ENCODE measurements around the gene RIPOR3.
"Not testable (repeated sequence)": the region's sequence is repeated elsewhere in the genome, so short reads cannot be mapped to it uniquely, and the experiment has no call there.

RIPOR3 gene

DNA sequence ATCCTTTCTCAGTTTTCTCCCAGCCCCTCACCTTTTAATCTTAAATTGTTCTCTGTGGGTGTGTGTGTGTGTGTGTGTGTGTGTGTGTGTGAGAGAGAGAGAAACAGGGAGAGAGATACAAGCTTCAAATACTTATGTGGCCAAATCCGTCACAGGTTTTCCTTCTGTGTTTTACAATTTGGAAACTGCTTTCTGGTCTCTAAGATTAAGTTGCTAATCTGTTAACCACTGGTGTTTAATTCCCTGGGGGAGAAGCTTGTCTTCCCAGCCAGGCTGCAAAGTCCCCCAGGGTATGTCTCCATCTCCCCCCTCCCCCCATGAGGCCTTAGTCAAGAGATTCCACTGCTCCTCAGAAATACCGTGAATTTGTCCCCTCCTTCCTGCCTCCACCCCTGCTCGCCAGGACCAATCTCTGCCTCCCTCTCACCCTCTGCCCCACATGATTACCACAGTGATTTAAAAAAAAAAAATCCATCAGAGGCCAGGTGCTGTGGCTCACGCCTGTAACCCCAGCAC lies 49.0 kb downstream of the RIPOR3 start:
- H3K36me3 Mint-ChIP-seq (ENCODE audit: insufficient read depth), result no peaks in the 10 kb centered on the region
- DNase-seq (ENCODE audit: low spot score in 2 of 2) (no peak), ATAC-seq (replicated peaks; ENCODE audit: extremely low read depth, poor library complexity, severe bottlenecking) (no peak)
- no peaks in the 10 kb centered on the region for H3K9me3 Mint-ChIP-seq
- no peak overlapping the region for H3K27ac Mint-ChIP-seq (ENCODE audit: low read depth)
- no peak overlapping the region for H3K4me3 Mint-ChIP-seq
- H3K27me3 Mint-ChIP-seq, result peaks cover 14% of the 10 kb centered on the region
- no peaks in the 10 kb centered on the region for H3K4me1 Mint-ChIP-seq

DNA sequence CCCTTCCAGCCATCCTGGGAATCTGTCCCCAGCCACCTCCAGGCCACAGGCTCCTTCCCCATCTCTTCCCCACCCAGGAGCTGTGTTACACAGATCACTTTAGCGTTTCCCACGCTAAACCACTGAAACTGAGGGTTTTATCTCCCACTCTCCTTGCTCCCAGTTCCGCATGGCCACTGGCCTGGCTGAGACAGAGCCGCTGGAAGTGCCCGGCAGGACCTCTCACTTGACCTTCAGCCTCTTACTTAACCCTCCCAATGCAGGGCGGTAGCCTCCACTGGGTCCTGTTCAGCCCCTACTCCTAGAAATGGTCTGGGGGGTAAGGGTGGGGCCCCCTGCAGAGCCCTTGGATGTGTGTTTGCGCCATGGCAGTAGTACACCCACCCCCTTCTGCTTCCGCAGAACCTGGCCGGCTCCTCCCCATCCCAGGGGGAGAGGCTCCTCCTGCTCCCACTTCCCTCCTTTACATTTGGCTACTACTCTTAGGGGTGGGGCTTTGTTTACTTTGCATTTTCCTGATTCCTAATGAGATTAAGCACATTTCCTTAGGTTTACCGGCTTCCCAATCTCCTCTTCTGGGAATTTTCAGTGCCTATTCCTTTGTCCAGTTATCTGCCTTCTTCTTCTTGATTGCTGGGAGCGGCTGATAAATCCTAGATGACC lies 49.6 kb downstream of the RIPOR3 start:
- H3K36me3 Mint-ChIP-seq (ENCODE audit: insufficient read depth); H3K9me3 Mint-ChIP-seq; H3K27ac Mint-ChIP-seq (ENCODE audit: low read depth); ATAC-seq (replicated peaks; ENCODE audit: extremely low read depth, poor library complexity, severe bottlenecking); DNase-seq (ENCODE audit: low spot score in 2 of 2); H3K4me3 Mint-ChIP-seq; H3K4me1 Mint-ChIP-seq: not testable (repeated sequence)
- H3K27me3 Mint-ChIP-seq, result peaks cover 14% of the 10 kb centered on the region

DNA sequence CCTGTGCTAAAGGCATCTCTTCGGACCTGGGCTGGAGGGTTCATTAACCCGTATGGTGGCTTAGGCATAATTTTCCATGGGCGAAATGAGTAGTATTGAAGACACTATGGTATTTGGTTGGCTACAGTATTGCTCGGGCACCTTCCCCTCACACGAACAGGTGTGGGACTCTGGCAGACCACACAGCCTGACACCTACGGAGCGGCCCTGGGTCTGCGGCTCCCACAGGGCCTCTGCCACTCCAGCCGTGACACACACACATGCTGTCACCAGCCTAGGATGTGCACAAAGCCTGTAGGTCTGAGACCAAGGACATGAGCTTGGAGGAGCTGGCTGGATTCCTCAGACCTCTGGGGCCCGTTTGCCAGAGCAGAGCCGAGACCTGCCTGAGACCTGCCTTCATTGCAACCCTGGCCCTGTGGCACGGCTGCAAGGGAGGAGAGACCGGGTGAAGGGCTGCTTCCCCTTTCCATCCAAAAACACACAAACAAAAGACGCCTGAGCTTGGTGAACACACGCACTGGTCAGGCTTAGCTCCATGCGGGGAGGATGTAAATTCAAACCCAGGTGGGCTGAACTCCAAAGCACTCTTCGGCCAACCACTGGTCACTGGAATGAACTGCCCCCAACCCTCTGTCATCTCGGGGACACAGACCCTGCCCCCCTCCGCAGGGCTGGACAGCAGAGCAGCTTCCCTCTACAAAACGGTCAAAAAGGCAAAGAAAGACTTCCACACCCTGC lies 51.2 kb downstream of the RIPOR3 start:
- H3K9me3 Mint-ChIP-seq; H3K27ac Mint-ChIP-seq (ENCODE audit: low read depth); H3K36me3 Mint-ChIP-seq (ENCODE audit: insufficient read depth); ATAC-seq (replicated peaks; ENCODE audit: extremely low read depth, poor library complexity, severe bottlenecking); H3K4me1 Mint-ChIP-seq; H3K4me3 Mint-ChIP-seq; DNase-seq (ENCODE audit: low spot score in 2 of 2): not testable (repeated sequence)
- peaks cover 21% of the 10 kb centered on the region for H3K27me3 Mint-ChIP-seq

DNA sequence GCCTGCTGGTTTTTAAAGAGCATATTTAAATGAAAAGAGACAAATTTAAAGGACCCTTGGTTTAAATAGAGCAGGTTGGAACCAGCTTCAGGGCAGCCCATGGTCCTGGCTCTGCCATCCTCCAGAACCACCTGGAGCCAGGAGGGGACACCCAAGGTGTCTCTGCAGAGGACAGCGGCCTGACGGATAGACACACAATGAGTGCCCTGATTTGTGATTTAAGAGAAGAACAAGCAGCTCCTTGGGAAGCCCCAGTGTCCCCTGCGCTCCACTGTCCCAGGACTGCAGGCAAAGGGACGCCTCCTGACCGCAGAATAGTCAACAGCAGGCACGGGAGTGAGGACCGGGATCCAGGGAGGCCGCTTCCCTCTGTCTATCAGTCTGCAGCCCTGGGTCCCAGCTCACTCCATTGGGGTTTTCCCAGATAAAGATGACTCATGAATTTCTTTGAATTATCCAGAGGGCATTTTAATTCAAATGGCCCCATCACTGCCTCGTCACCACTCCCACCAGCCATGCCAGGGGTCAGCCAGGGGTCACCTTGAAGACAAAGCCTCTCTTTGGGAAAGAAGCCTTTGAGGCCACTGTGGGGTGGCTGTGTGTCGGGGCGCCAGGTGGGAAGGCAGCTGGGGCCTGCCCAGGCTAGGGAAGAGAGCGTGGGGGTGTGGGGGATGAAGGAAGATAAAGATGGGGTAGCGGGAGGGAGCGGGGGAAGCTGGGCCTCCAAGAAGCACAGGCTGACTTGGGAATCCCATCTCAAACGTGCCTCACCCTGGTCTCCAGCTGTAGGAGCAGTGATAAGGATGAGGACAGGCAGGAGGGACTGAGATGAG lies 53.1 kb downstream of the RIPOR3 start:
- not testable (repeated sequence) for H3K4me1 Mint-ChIP-seq; H3K27ac Mint-ChIP-seq (ENCODE audit: low read depth); ATAC-seq (replicated peaks; ENCODE audit: extremely low read depth, poor library complexity, severe bottlenecking); H3K4me3 Mint-ChIP-seq; DNase-seq (ENCODE audit: low spot score in 2 of 2); H3K9me3 Mint-ChIP-seq; H3K36me3 Mint-ChIP-seq (ENCODE audit: insufficient read depth)
- peaks cover 23% of the 10 kb centered on the region for H3K27me3 Mint-ChIP-seq

DNA sequence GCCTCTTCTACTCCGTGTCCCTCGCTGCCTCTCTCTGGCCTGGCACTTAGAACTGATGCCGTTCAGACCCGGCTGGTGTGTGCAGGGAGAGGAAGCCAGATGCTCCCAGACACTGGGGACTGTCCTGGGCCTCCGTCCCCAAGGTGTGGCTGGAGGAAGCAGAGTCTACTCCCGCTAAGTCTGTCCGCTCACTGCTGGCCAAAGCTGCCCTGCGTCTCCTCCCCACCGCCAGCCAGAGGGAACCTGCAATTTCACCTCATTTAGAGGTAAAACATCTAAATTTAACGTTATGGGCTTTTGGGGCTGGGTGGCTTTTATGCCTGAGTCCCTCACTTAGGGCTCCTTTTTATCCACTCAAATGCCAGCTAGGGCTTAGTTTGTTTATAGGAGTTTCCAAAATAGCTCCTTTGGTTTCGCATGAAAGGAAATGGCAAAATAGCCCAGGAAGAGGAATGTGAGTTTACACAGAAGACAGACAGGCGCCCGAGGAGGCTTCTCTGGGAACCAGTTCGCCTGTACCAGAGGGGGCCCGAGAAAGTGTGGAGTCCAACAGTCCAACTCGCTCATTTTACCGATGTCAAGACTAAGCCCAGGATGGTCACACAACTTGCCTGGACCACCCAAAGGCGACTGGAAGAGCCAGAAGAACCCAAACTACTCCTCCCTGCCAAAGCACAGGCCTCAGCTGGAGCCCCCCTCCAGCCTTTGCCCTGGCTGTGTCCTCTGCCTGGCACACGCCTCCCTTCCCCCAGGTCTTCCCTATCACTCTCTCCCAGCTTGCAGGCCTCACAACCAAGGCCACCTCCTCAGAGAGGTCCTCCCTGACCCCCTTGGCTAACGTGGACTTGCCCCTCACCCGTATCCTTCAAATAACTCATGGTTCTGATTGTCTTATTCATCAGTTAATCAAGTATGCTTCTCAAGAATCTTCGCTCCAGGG lies 54.5 kb downstream of the RIPOR3 start:
- Mint-ChIP-seq H3K27ac (ENCODE audit: low read depth) (no peak overlapping the region), H3K27me3 (peaks cover 16% of the 10 kb centered on the region), H3K36me3 (ENCODE audit: insufficient read depth) (no peaks in the 10 kb centered on the region), H3K4me3 (no peak overlapping the region), H3K4me1 (no peaks in the 10 kb centered on the region), H3K9me3 (no peaks in the 10 kb centered on the region)
- ATAC-seq (replicated peaks; ENCODE audit: extremely low read depth, poor library complexity, severe bottlenecking) (no peak), DNase-seq (ENCODE audit: low spot score in 2 of 2) (no peak)

DNA sequence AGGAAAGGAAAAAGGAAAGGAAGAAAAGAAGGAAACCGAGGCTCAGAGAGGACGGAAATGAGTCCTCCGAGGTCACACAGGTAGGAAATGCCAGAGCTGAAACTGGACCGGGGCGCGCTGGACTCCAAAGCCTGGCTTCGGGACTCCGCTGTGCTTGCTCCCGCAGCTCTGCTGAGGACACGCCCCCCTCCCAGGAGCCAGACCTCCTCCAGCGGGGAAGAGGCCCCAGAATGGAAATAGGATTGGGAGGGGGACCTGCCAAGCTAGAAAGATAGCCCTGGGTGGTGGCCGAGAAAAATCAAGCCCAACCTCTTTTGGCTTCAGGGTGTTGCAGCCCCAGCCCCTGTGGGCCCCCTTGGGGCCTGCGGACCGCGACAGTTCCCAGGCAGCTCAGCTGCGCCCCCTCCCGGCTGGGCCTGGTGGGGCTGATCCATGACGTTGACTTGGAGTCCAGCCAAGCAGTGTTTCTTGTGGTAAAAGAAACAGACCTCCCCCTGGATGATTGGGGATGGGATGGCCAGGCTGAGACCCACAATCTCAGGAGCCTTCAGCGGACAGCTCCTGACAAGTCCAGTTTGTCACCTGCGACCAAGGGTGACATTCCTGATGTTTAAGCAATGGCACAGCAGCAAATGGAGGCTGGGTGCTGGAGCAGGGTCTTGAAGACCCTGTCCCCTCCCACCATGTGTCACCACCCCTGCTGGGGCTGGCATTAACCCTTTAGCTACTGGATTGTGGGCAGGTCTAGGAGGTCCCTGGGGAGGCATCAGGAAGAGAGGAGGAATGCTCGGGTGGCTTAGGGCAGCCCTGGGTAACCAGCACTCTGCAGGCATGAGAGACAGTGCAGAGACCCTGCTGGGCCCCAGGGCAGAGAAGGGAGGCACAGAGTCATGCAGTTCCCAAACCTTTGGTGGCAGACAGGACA lies 55.4 kb downstream of the RIPOR3 start:
- Mint-ChIP-seq H3K36me3 (ENCODE audit: insufficient read depth) (no peaks in the 10 kb centered on the region), H3K4me1 (no peaks in the 10 kb centered on the region), H3K4me3 (no peak overlapping the region), H3K27ac (ENCODE audit: low read depth) (no peak overlapping the region), H3K27me3 (peaks cover 9% of the 10 kb centered on the region), H3K9me3 (no peaks in the 10 kb centered on the region)
- DNase-seq (ENCODE audit: low spot score in 2 of 2) (peak in 1 of 2 donors; percentile 31), ATAC-seq (replicated peaks; ENCODE audit: extremely low read depth, poor library complexity, severe bottlenecking) (no peak)

DNA sequence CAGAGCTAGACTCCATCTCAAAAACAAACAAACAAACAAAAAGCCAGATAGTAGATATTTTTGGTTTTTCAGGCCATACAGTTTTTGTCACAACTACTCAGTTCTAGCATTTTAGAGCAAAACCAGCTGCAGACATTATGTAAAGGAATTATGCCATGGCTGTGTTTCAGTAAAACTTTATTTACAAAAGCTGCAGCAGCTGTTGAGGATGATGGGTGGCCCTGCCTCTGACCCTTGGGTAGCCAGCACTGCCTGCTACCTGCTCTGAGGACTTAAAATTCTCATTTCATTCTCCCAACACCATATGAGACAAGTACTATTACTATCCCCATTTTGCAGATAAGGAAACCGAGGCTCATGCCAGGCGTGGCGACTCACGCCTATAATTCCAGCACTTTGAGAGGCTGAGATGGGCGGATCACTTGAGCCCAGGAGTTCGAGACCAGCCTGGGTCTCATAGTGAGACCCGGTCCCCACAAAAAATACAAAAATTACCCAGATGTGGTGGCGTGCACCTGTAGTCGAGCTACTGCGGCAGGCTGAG lies 56.3 kb downstream of the RIPOR3 start:
- H3K9me3 Mint-ChIP-seq, result no peaks in the 10 kb centered on the region
- DNase-seq (ENCODE audit: low spot score in 2 of 2), result no peak
- peaks cover 17% of the 10 kb centered on the region for H3K27me3 Mint-ChIP-seq
- H3K4me3 Mint-ChIP-seq, result no peak overlapping the region
- H3K27ac Mint-ChIP-seq (ENCODE audit: low read depth), result no peak overlapping the region
- H3K4me1 Mint-ChIP-seq, result no peaks in the 10 kb centered on the region
- no peak for ATAC-seq (replicated peaks; ENCODE audit: extremely low read depth, poor library complexity, severe bottlenecking)
- H3K36me3 Mint-ChIP-seq (ENCODE audit: insufficient read depth), result no peaks in the 10 kb centered on the region

DNA sequence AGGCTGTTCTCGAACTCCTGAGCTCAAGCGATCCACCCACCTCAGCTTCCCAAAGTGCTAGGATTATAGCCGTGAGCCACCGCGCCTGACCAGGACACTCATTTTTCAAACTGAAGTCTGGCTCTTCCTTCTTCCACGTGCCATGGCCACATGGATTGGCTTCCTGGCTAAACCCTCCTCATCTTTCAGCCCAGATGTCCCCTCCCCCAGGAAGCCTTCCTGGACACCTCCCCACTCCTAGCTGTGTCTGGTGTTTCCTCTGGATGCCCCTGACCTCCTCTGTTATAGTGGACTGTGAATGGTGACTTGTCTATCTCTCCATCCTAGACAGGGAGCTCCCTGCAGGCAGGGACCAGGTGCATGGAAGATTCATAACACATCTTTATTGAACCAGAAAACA lies 57.2 kb downstream of the RIPOR3 start:
- no peak for DNase-seq (ENCODE audit: low spot score in 2 of 2)
- H3K27me3 Mint-ChIP-seq, result peaks cover 18% of the 10 kb centered on the region
- H3K4me1 Mint-ChIP-seq, result no peaks in the 10 kb centered on the region
- H3K36me3 Mint-ChIP-seq (ENCODE audit: insufficient read depth), result no peaks in the 10 kb centered on the region
- no peak for ATAC-seq (replicated peaks; ENCODE audit: extremely low read depth, poor library complexity, severe bottlenecking)
- H3K9me3 Mint-ChIP-seq, result no peaks in the 10 kb centered on the region
- H3K4me3 Mint-ChIP-seq, result no peak overlapping the region
- H3K27ac Mint-ChIP-seq (ENCODE audit: low read depth), result no peak overlapping the region

DNA sequence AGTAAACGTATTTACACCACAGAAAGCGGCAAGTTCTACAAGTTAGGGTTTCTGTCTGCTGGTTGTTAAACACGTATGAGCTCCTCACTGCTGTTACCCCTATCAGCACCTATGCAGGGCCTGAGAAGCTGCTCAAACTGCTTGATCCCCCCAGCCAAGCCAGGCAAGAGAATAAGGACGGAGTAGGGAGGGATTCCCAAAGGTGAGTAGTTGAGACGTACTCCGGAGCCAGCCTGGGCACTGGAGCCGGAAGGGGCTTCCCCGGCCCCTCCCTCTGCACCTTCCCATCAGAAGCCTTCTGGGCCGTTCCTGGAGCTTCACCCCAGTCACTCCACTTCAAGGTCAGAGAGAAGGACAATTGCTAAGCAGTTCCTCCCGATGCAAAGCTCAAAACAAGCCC lies 58.0 kb downstream of the RIPOR3 start:
- no peak for DNase-seq (ENCODE audit: low spot score in 2 of 2)
- Mint-ChIP-seq H3K4me1 (no peaks in the 10 kb centered on the region), H3K9me3 (no peaks in the 10 kb centered on the region), H3K27ac (ENCODE audit: low read depth) (no peak overlapping the region), H3K27me3 (peaks cover 23% of the 10 kb centered on the region), H3K4me3 (no peak overlapping the region), H3K36me3 (ENCODE audit: insufficient read depth) (no peaks in the 10 kb centered on the region)
- no peak for ATAC-seq (replicated peaks; ENCODE audit: extremely low read depth, poor library complexity, severe bottlenecking)

DNA sequence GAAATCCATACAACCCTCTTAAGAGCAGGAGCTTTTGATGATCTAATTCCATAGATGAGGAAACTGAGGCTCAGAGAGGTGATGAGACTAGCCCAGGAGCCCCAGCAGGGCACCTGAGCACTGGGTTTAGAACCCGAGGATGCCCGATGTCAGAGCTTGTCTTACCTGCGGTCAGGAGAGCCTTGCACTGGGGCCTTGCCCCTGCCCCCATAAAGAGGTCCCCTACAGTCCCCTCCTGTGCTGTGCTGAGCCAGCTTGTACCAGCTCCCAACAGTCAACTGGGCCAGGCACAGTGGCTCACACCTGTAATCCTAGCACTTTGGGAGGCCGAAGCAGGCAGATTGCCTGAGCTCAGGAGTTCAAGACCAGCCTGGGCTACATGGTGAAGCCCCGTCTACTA lies 58.6 kb downstream of the RIPOR3 start:
- Mint-ChIP-seq H3K27ac (ENCODE audit: low read depth) (no peak overlapping the region), H3K4me3 (no peak overlapping the region), H3K4me1 (no peaks in the 10 kb centered on the region), H3K27me3 (peaks cover 29% of the 10 kb centered on the region), H3K36me3 (ENCODE audit: insufficient read depth) (no peaks in the 10 kb centered on the region), H3K9me3 (no peaks in the 10 kb centered on the region)
- no peak for ATAC-seq (replicated peaks; ENCODE audit: extremely low read depth, poor library complexity, severe bottlenecking)
- DNase-seq (ENCODE audit: low spot score in 2 of 2), result no peak

DNA sequence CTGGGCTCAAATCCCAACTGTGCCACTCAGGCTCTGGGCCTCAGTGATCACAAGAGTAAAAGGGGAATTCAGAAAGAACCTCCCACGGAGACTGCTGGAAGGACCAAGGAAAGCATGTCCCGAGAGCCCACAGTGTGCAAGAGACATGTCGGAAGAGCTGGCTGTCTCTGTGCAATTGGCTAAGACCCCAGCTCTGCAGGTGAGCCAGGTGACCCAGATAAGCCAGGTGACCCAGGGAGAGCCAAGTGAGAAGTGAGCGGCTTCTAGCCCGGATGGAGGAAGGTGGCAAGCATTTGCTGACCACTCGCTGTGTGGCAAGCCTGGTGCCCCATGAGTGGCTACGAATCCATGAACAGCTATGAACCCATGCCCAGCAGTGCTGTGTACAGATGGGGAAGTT lies 59.1 kb downstream of the RIPOR3 start:
- no peaks in the 10 kb centered on the region for H3K9me3 Mint-ChIP-seq
- peaks cover 29% of the 10 kb centered on the region for H3K27me3 Mint-ChIP-seq
- no peak overlapping the region for H3K4me3 Mint-ChIP-seq
- H3K27ac Mint-ChIP-seq (ENCODE audit: low read depth), result no peak overlapping the region
- no peaks in the 10 kb centered on the region for H3K36me3 Mint-ChIP-seq (ENCODE audit: insufficient read depth)
- ATAC-seq (replicated peaks; ENCODE audit: extremely low read depth, poor library complexity, severe bottlenecking), result no peak
- H3K4me1 Mint-ChIP-seq, result no peaks in the 10 kb centered on the region
- DNase-seq (ENCODE audit: low spot score in 2 of 2), result no peak

All from central memory CD8-positive, alpha-beta T cell (primary cell).